Esophagus mucosa (tissue), 1 donor: ENCODE results near the gene ZNF337. TPM values are rescaled to one million over a fixed set of nuclear protein-coding genes. Genes with fewer than 3 reads are reported as not detected.
A peak's percentile ranks its signal among the peaks of the same experiment; 100 is the strongest.
"Not testable (repeated sequence)": the region's sequence is repeated elsewhere in the genome, so short reads cannot be mapped to it uniquely, and the experiment has no call there.

Experiments
- ATAC-seq: fragments of 200-7000 bp; cut with Tn5 transposase; one replicate; pipeline ENCODE4 v1.9.1; 2020
- total RNA-seq: library from RNA; stranded (reverse); gene quantifications from one replicate; pipeline ENCODE4 v1.2.4, GENCODE V29; 2023
- donor health status: DM: yes; HTN: yes; CAD: no.

ZNF337 gene
- total RNA-seq = 5.7 TPM

DNA sequence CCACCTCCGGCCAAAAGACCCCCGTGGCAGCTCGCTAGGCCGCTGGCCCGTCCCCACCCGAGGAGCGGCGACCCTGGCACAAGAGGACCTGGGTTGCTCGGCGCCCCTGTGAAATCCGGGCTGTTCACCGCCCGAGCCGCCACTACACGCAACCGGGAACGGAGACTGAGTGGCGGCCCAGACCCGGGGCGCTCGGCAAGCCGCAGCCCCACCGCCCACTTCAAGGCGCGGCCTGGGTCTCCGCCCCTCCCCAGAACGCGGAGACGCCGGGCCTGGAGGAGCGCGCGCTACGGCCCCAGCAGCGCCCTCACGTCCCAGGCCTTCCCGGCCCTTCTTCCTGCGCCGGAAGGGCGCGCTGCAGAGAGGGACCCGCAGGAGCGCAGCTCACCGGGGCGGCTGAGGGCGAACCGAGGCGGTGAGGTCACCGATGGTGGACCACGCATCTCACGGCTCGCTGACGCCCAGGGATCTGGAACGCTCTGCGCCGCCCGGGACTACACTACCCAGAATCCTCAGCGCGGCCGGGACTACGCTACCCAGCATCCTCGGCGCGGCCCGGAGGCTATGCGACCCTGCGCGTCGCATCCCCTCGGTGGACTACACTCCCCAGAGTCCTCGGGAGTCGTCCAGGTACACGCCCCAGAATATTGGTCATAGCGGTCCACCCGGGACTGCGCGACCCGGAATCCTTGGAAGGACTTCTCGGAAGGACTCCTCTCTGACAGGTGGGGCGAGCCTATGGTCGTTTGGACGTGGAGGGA is at the start of gene ZNF337:
Gene ZNF337 (minus strand): TSS at position 483 of the 761 bp plus-strand sequence. CDS start 10,436 bp downstream, outside the sequence.
- peak; percentile 100 for ATAC-seq

DNA sequence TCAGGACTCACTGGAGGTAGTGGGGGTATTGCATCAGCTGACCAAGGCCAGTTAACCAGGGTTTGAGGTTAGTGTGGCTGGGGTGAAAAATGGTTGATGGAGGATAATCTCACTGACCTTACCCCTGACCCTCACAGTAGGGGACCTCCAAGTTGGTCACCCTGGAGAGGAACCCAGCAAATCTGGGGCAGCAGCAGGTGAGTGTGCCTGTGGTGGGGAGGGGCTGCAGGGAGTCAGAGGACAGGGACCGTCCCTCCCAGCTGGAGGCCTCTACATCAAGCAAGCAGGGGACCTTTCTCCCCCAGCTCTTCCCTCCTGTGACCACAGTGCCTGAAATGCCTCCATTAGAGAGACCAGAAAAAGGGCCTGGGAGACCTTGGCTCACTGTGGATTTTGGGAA is 49.1 kb upstream of the ZNF337 start:
- ATAC-seq = no peak

DNA sequence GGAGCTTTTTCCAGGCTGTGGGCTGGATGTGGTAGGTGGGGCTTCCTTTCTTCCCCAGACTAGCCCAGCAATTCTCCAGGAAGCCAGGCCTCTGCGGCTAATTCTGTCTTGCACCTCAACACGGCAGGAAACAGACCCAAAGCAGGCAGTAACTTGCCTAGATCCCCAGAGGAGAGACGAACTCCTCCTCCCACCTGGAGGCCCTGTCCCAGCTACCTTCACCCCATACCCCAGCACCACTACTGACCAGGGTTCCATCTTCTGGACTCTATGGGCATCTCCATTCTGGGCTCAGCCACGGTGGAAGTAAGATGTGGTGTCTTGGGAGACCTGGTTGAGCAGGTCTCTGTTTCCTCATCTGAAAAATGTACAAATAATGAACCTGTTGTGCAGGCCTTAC is 48.4 kb upstream of the ZNF337 start:
- ATAC-seq = no peak

DNA sequence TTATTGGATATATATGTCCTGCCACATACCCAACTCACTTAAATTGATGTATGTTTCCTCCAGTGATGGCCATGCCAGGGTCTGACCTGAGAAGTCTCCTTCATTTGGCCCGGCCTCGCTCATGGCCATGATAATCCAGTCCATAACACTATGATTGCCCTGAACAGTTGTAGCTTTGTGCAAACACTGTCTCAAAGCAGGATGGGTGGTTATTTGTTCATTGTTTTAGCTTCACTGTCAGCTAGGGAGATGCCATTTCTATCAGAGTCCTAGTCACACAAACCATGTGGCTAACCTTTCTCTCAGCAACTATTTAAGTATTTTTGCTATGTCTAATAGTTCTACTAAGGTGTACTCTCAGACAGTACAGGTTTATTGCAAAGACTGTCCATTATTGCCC is 47.6 kb upstream of the ZNF337 start:
- ATAC-seq = no peak

DNA sequence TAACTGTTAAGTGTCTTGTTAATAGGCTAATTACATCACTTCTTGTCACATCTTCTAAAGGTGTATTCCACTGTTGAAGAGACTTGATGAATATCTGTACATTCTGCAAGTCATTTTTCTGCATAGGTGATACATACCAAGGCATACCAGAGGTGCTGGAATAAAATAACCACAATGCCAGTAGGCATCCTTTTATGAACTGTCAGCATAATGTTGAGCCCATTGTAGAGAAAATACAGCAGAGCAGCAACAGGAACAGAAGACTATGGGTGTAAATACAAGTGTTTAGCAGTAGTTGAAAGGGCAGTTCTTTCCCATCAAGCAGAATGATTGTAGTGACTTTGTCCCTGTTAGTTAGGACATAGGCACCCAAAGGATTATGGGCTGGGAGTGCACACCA is 44.4 kb upstream of the ZNF337 start:
- ATAC-seq = no peak

DNA sequence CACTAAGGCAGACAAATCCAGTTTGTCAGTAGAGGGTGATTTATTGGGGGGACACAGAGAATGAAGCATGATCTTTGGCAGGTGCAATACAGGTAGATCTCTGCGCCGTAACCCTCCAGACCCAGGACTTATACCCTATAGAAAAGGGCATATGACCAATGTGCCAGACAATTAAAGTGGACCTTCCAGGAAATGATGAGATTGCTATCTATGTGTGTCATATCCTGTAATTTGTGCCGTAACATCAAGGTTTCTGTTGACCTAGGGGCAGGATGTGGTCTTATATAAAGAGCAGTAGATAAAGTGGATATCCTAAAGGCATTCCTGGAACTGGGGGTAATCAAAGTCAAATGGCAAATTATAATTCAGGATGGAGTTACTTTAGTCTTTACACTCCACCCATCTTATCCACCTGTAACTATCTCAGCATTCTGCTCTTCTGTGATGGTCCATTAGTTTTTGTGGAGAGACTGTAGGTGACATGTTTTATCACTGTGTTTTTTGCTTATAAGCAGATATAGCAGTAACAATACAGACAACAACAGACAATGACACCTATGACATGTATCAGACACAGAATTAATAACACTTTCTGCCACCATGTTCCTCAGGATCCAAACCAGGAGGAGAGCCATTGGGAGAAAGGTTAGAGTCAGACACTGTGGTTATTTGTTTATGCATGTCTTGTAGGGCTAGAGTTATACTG is 43.1 kb upstream of the ZNF337 start:
- ATAC-seq = no peak

DNA sequence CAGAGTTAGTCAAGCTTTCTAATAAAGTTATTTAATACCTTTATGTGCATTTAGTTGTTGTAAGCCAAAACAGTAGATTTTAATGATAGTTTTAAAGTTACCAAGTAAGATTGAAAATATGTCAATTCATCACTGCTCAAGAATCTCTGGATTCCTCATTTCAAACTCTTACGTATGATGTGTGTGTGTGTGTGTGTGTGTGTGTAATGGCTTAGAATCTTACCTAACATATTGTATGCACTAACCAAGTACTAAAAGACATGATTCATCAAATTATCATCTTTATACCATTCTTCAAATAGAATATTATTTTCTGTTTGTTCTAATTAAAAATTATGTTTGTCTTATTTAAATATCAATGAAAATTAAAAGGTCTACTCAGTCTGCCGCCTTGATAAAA is 41.5 kb upstream of the ZNF337 start:
- ATAC-seq = no peak

DNA sequence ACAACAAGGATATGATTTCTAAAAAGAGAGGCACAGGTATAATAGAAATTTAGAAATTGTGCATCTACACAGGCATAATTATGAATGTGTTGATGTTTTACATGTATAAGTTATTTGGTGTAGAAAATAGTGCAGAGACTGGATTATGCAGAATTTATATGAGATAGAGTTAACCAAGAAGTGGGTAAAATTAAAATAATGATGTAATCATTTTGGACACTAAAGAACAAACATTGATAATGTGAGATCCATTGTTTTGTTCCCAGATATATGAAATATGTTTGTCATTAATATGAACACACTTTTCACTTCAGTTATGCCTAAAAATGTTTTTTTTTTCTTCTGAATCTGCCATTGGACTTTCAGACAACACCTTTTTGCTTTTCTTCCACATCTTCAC is 37.2 kb upstream of the ZNF337 start:
- no peak for ATAC-seq

DNA sequence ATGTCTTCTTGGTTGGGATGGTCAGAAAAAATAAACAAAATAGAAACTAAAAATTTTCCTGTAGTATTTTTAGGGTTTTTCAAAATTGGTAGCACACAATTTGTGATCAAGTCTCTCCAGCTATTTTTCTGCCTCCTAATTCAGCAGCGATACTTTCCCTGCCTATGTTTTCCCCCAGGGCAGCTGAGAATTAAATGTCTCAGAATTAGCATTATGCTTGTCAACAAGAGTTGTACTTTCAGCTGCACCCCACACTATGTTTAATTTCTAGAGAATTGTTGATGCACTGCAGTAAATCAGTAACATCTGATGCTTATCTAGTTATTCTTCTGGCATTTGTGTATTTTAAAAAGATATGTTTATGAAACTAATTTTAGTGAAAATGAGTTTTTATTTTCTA is 34.2 kb upstream of the ZNF337 start:
- no peak for ATAC-seq

DNA sequence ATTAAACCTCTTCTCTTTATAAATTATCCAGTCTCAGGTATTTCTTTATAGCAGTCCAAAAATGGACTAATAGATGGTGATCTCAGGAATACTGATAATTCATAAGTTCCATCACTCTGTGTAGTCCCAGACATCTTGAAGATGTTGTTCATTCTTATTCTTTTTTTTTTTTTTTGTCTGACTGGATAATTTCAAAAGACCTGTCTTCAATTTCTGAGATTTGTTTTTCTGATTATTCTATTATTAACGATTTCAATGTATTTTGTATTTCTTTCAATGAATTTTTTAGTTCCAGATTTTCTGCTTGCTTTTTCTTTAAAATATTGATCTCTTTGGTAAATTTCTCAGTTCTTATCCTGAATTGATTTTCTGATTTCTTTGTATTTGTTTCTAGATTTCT is 29.7 kb upstream of the ZNF337 start:
- no peak for ATAC-seq

DNA sequence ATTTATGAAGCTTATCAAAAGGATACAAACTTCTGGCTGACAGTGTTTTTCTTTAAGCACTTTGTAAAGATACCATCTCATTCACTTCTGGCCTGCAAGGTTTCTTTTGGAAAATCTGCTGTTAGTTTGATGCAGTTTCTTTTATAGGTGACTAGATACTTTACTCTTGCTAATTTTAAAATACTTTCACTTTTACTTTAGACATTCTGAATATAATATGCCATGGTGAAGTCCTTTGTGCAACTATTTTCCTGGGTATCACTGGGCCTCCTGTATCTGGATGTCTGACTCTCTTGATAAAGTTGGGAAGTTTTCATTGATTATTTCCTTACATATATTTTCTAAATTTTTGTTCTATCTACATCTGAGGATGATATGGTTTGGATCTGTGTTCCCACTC is 29.0 kb upstream of the ZNF337 start:
- ATAC-seq = no peak

DNA sequence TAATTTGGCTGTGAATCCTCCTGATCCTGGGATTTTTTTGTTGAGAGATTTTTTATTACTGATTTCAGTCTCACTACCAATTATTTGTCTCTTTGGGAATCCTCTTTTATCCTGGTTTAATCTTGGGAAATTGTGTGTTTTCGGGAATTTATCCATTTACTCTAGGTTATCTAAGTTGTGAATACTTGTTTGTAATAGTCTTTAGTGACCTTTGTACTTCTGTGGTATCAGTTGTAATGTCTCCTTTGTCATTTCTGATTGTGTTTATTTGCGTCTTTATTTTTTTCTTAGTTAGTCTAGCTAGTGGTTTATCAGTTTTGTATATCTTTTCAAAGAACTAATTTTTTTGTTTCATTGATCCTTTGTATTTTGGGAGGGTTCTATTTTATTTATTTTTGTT is 27.3 kb upstream of the ZNF337 start:
- no peak for ATAC-seq

DNA sequence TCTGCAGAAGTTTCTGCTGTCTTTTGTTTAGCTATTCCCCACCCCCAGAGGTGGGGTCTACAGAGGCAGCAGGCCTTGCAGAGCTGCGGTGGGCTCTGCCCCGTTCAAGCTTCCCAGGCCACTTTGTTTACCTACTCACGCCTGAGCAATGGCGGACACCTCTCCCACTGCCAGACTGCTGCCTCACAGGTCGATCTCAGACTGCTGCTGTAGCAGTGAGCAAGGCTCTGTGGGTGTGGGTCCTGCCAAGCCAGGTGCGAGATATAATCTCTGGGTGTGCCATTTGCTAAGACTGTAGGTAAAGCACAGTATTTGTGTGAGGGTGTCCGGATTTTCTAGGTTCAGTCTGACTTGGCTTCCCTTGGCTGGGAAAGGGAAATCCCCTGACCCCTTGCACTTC is 23.6 kb upstream of the ZNF337 start:
- peak; percentile 88 for ATAC-seq

DNA sequence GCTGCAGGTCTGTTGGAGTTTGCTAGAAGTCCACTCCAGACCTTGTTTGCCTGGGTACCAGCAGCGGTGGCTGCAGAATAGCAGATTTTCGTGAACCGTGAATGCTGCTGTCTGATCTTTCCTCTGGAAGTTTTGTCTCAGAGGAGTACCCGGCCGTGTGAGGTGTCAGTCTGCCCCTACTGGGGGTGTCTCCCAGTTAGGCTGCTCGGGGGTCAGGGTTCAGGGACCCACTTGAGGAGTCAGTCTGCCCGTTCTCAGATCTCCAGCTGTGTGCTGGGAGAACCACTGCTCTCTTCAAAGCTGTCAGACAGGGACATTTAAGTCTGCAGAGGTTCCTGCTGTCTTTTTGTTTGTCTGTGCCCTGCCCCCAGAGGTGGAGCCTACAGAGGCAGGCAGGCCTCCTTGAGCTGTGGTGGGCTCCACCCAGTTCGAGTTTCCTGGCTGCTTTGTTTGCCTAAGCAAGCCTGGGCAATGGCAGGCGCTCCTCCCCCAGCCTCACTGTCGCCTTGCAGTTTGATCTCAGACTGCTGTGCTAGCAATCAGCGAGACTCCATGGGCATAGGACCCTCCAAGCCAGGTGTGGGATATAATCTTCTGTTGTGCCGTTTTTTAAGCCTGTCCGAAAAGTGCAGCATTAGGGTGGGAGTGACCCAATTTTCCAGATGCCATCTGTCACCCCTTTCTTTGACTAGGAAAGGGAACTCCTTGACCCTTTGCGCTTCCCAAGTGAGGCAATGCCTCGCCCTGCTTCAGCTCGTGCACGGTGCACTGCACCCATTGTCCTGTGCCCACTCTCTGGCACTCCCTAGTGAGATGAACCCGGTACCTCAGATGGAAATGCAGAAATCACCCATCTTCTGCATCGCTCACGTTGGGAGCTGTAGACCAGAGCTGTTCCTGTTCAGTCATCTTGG is 22.5 kb upstream of the ZNF337 start:
- ATAC-seq = not testable (repeated sequence)

DNA sequence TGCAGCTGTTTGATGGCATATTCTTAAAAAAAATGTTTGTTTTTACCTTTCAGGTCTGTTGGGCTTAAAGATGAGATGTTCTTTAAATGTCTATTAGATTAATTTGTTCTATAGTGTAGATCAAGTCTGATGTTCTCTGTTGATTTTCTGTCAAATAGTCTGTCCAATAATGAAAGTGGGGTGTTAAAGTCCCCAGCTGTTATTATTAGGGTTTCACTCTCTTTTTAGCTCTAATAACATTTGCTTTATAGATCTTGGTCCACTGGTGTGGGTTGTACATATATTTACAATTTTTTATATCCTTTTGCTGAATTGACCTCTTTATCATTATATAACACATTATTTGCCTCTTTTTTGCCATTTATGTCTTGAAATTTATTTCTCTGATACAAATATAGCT is 11.0 kb upstream of the ZNF337 start:
- no peak for ATAC-seq

DNA sequence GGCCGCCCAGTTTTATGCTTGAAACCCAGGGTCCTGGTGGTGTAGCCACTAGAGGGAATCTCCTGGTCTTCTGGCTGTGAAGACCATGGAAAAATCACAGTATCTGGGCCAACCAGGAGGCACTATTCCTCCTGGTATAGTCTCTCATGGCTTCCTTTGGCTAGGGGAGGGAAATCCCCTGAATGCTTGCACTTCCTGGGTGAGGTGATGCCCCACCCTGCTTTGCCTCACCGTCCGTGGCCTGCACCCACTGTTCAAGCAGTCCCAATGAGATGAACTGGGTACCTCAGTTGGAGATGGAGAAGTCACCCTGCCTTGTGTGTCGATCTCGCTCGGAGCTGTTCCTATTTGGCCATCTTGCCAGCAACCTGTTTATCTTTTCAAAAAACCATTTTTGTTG is 10.1 kb upstream of the ZNF337 start:
- peak; percentile 36 for ATAC-seq

DNA sequence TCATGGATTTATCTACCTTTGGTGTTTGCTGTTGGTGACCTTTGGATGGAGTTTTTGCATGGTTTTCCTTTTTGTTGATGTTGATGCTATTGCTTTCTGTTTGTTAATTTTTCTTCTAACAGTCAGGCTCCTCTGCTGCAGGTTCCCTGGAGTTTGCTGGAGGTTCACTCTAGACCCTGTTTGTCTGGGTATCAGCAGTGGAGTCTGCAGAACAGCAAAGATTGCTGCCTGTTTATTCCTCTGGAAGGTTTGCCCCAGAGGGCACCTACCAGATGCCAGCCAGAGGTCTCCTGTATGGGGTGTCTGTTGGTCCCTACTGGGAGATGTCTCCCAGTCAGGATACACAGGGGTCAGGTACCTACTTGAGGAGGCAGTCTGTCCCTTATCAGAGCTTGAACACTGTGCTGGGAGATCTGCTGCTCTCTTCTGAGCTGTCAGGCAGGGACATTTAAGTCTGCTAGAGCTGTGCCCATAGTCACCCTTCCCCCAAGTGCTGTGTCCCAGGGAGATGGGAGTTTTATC is 9.2 kb upstream of the ZNF337 start:
- no peak for ATAC-seq

DNA sequence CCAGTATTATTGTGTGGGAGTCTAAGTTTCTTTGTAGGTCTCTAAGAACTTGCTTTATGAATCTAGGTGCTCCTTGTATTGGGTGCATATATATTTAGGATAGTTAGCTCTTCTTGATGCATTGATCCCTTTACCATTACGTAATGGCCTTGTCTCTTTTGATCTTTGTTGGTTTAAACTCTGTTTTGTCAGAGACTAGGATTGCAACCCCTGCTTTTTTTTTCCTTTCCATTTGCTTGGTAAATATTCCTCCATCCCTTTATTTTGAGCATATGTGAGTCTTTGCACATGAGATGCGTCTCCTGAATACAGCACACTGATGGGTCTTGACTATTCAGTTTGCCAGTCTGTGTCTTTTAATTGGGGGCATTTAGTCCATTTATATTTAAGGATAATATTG is 7.7 kb upstream of the ZNF337 start:
- ATAC-seq = not testable (repeated sequence)

DNA sequence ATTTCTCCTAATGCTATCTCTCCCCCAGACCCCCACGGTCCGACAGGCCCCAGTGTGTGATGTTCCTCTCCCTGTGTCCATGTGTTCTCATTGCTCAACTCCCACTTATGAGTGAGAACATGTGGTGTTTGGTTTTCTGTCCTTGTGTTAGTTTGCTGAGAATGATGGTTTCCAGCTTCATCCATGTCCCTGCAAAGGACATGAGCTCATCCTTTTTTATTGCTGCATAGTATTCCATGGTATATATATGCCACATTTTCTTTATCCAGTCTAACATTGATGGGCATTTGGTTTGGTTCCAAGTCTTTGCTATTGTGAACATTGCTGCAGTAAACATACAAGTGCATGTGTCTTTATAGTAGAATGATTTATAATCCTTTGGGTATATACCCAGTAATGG is 4.2 kb upstream of the ZNF337 start:
- not testable (repeated sequence) for ATAC-seq

DNA sequence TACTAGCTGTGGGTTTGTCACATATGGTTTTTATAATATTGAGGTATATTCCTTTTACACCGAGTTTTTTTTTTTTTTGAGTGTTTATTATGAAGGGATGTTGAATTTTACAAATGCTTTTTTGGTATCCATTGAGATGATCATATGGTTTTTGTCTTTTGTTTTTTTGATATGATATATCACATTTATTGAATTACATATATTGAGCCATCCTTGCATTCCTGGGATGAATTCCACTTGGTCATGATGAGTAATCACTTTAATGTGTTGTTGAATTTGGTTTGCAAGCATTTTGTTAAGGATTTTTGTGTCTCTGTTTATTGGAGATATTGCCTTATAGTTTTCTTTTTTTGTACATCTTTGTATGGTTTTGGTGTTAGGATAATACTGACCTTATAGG is 3.3 kb upstream of the ZNF337 start:
- no peak for ATAC-seq

DNA sequence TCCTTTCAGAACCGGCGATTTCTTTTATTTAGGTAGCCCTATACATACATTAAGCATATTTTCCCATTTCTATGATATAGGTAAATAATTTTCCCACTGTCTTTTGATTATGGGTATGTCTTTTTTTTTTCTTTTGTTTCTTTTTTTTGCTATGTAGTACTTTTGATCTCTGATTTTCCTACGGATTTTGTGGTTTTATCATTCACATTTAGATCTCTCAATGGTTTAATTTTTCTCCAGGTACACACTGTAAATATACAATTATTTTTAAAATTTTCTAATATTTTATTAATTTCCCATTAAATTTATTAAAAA is 436 bp upstream of the ZNF337 start:
- no peak for ATAC-seq

DNA sequence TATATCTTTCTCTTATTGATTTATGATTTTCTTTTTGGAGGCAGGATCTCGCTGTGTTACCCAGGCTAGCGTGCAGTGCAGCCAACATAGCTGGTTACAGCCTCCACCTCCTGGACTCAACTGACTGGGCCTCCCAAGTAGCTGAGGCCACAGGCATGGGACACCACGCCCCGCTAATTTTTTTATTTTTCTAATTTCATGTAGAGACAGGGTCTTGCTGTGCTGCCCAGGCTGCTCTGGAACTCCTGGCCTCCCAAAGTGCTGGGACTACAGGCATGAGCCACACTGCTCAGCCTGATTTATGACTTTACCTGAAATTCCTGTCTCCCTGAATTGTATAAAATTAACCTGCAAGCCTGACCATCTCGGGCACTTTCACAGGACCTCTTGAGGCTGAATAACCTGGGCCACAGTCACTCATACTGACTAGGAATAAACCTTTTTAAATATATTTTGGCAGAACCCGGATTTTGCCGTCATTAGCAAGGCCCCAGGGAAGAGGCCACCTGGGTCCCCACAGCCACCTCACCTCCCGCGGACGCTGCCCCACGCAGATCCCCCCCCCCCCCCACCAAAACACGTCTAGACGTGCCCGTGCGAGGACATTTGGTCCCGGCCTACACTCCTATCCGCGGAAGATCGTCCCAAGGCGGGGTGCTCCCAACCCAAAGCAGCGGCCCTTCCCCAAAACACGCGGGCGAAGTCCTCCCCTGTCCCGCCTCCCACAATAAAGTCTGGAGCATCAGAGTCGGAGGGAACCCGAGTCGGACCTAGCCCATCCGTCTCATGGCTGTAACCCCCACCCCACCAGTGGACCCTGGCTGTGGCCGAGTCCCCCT is 902 bp downstream of the ZNF337 start:
- ATAC-seq = peak; percentile 11
